GM12891 (cell line): ENCODE data around the gene TRAF7.

ENCODE experiments used
- DNase-seq: peaks from one replicate; pipeline ENCODE4 v3.0.0; 2011; ENCODE audit warnings: low spot score; ENCODE audit not compliant: insufficient read length
- FAIRE-seq: peaks from 2 replicates; lab custom pipeline; 2011; peaks lifted over from hg19 to GRCh38; lab: Jason Lieb, UNC
- PAX5 ChIP-seq: IDR thresholded peaks from 2 replicates; pipeline ENCODE4 v1.6.1; 2011; ENCODE audit warnings: low read length, moderate library complexity, mild to moderate bottlenecking; ENCODE audit not compliant: insufficient read depth, severe bottlenecking
- POLR2A ChIP-seq: IDR thresholded peaks from 2 replicates; pipeline ENCODE4 v1.6.1; 2011; ENCODE audit warnings: low read depth, low read length, control low read depth
- POLR2AphosphoS5 ChIP-seq: IDR thresholded peaks from 2 replicates; pipeline ENCODE4 v1.6.1; 2011; ENCODE audit warnings: low read depth, low read length, control low read depth
- POU2F2 ChIP-seq: IDR thresholded peaks from 2 replicates; pipeline ENCODE4 v1.6.1; 2011; ENCODE audit warnings: low read depth, mild to moderate bottlenecking, control low read depth, low read length, moderate library complexity
- SPI1 ChIP-seq: IDR thresholded peaks from 2 replicates; pipeline ENCODE4 v1.6.1; 2011; ENCODE audit warnings: low read depth, low read length, control low read depth
- TAF1 ChIP-seq: IDR thresholded peaks from 2 replicates; pipeline ENCODE4 v1.6.1; 2011; ENCODE audit warnings: low read depth, low read length, control low read depth

TRAF7 gene

DNA sequence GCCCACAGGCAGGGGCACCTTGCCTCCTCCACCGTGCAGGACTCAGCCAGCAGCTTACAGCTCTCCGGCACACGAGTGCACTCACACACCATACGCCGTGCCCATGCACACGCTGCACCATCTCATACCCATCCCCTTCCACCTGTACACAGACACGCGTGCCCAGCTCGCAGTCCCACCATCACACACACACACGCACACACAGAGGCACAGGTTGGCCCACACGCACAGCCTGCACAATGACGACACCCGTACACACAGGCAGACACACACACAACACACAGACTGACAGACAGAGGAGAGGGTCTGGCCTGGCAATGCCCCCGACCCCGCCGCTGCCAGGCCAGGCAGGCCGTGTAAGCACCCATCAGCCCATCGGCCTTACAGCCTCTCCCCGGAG is 28.8 kb downstream of the TRAF7 start:
- TF ChIP-seq TAF1 (no peak), POLR2A (no peak), PAX5 (no peak), POU2F2 (no peak), POLR2AphosphoS5 (no peak), SPI1 (no peak)
- FAIRE-seq: no peak

DNA sequence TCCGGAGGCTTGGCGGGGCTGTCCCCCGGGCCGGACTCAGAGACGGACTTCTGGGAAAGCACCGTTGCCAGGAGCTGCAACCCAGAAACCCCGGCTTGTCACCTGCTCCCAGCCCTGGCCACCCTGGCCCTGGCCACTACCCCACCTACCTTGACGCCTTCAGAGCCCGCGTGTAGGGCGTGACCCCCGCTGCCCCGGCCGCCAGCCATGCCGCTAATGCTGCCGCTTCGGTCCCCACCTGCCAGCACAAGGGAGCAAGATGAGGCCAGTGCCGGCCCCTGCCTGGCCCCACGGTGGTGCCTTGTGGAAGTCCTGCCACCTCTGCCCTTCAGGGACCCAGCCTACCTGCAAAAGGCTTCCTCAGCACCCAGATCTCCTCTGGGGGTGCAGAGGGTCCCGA is 29.4 kb downstream of the TRAF7 start:
- no peak for TF ChIP-seq TAF1
- TF ChIP-seq PAX5: no peak
- no peak for TF ChIP-seq POU2F2
- no peak for TF ChIP-seq POLR2AphosphoS5
- TF ChIP-seq POLR2A: no peak
- TF ChIP-seq SPI1: no peak
- FAIRE-seq (no peak), DNase-seq (no peak)

More for the DNA sequence above, 28.8 kb downstream of the TRAF7 start:
- no peak for DNase-seq

DNA sequence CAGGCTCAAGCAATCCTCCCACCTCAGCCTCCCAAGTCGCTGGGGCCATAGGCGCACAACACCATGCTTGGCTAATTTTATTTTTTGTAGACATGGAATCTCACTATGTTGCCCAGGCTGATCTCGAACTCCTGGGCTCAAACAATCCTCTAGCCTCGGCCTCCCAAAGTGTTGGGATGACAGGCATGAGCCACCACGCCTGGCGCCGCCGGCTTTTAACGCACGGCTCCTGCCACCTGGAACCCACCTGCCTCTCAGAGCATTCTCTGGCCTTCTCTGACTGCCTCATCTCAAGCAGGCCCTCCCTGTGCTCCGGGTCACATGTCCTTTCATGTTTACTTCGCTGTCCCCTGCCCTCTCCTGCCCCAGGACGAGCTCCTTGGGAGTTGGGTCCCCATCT is 30.5 kb downstream of the TRAF7 start:
- no peak for DNase-seq
- TF ChIP-seq POU2F2 (no peak), SPI1 (no peak), TAF1 (no peak), PAX5 (no peak), POLR2AphosphoS5 (no peak), POLR2A (no peak)
- no peak for FAIRE-seq

DNA sequence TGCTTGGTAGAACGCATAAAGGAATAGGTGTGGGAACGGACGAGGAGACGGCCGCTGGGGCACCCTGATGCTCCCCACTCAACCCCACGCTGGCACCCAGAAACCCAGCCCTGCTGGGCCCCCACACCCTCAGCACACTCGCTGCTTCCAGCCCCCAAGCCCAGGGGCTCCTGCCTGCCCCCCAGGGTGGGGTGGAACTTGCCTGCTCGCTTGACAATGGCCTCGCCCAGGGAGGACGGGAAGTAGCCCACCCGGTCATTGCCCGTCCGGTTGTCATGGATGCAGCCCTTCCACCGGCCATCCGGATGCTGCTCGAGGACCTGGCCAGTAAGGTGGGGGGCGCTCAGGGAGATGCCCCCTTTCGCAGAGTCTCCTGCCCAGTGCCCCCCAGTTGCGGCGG is 30.9 kb downstream of the TRAF7 start:
- FAIRE-seq: no peak
- TF ChIP-seq TAF1 (no peak), POLR2A (no peak), POLR2AphosphoS5 (no peak), SPI1 (no peak), POU2F2 (no peak), PAX5 (no peak)

DNA sequence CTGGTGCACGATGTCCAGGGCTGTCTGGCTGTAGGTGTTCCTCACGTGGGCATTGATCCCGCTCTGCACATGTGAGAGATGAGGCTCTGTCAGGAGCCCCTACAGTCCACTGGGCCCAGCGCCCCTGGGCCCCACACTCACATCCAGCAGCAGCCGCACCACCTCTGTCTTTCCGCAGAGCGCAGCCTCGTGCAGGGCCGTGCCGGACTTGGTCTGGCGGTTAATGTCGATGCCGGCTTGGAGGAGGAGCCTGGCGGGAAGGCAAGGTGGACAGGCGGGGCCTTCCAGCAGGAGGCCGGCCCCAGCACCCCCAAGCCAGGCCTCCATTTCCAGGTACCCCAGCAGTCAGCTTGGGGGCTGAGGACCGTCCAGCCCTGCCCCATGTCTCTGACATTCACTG is 31.6 kb downstream of the TRAF7 start:
- DNase-seq: no peak
- FAIRE-seq: no peak
- TF ChIP-seq POLR2A: no peak
- no peak for TF ChIP-seq POLR2AphosphoS5
- TF ChIP-seq SPI1: no peak
- no peak for TF ChIP-seq TAF1
- no peak for TF ChIP-seq PAX5
- TF ChIP-seq POU2F2: no peak

More for the DNA sequence above, 30.9 kb downstream of the TRAF7 start:
- DNase-seq: no peak

DNA sequence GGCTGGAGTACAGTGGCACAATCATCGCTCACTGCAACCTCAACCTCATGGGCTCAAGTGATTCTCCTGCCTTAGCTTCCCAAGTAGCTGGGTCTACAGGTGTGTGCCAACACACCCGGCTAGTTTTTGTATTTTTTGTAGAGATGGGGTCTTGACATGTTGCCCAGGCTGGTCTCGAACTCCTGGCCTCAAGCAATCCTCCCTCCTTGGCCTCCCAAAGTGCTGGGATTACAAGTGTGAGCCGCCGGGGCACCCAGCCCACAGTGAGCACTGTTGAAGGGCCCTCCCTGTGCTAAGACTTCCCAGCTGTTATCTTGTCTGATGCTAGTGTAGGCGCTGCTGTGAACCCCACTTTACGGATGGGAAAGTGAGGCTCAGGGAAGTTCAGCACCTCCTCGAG is 32.8 kb downstream of the TRAF7 start:
- TF ChIP-seq POU2F2: no peak
- no peak for TF ChIP-seq SPI1
- TF ChIP-seq PAX5: no peak
- TF ChIP-seq POLR2AphosphoS5: no peak
- TF ChIP-seq TAF1: no peak
- no peak for TF ChIP-seq POLR2A
- FAIRE-seq (no peak), DNase-seq (no peak)

DNA sequence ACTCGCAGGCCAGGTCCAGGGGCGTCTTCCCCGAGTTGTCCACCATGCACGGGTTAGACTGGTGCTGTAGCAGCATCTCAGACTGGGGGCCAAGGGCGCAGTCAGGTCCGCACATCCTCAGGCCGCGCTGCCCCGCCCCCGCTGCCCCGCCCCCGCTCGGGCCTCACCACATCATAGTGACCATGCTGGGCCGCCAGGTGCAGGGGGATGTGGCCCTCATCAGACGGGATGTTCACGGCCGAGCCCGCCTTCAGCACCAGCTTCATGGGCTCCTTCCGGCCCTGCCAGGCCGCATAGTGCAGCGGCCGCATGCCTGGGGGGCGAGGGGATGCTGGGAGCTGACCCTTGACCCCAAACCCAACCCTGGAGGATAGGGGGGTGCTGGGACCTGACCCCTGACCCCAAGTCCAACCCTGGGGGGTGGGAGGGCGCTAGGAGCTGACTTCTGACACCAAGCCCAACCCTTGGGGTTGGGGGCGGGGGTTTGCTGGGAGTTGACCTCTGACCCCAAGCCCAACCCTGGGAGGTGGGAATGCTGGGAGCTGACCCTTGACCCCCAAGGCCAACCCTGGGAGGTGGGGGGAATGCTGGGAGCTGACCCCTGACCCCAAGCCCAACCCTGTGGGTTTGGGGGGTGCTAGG is 33.8 kb downstream of the TRAF7 start:
- TF ChIP-seq SPI1: no peak
- no peak for TF ChIP-seq TAF1
- no peak for TF ChIP-seq POLR2A
- no peak for TF ChIP-seq POLR2AphosphoS5
- TF ChIP-seq PAX5: no peak
- no peak for TF ChIP-seq POU2F2

DNA sequence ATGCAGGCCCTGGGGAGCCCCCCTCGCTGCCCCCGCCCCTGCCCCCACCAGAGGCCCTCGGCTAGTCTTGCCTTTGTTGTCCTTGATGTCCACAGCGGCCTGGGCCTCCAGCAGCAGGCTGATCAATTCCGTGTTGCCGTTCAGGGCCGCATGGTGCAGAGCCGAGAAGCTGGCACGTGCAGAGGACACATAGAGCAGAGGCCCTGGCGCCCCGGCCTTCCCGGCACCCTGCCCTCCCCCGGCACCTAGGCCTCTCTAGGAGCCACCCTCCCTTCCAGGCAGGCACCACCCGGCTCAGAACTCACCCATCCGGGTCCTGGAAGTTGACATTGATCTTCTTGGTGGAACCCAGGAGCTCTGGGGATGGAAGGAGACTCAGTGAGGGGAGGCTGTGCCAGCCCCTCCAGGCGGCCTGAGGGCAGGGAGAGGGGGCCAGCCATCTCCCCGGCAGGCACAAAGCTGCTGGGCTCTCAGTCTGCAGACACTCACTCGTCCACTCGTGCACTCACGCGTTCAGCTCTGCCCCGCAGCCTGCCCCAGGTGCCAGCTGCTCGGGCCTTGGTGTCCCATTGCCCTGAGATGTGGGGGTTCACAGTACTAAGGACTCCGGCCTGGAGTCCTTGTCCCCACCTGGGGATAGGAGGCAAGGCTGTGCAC is 34.5 kb downstream of the TRAF7 start:
- FAIRE-seq (no peak), DNase-seq (no peak)
- no peak for TF ChIP-seq SPI1
- no peak for TF ChIP-seq PAX5
- TF ChIP-seq POLR2A: no peak
- TF ChIP-seq POU2F2: no peak
- TF ChIP-seq TAF1: no peak
- TF ChIP-seq POLR2AphosphoS5: no peak

More for the DNA sequence above, 33.8 kb downstream of the TRAF7 start:
- FAIRE-seq (no peak), DNase-seq (no peak)

DNA sequence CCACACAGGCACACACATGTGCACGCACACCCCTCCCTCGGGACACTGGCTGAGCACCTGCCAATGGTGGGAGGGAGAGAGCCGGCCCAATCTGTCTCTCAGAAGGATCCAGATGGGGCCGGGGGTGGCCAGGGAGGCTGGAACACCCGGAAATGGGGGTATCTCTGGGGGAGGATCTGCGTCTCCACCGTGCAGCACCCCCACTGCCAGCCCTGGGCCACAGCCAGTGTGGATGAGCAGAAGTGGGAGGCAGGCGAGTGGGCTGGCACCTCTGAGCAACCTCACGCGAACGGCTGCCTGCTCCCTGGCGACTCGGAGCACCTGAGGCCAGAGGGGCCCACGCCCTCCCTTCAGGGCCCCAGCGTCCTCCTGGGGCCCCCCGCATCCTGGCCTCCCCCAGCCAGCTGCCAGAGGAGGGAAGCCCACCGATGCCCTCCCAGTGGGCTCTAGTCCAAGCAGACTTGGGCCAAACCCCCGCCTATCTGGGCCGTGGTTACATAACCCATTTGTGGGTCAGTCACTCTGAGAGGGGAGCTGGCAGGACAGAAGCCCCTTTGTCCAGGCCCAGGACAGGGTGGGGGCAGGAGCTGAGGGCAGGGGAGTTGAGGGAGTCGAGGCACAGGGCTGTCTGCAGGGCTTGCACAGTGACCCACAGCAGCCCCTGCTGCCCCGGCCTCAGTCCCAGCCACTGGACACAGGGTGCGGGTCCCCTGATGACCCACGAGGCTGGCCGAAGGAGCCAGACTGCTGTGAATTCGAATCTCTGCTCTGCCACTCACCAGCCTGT is 35.3 kb downstream of the TRAF7 start:
- DNase-seq (no peak), FAIRE-seq (no peak)
- no peak for TF ChIP-seq POU2F2
- no peak for TF ChIP-seq SPI1
- no peak for TF ChIP-seq TAF1
- no peak for TF ChIP-seq POLR2A
- TF ChIP-seq POLR2AphosphoS5: no peak
- TF ChIP-seq PAX5: no peak

DNA sequence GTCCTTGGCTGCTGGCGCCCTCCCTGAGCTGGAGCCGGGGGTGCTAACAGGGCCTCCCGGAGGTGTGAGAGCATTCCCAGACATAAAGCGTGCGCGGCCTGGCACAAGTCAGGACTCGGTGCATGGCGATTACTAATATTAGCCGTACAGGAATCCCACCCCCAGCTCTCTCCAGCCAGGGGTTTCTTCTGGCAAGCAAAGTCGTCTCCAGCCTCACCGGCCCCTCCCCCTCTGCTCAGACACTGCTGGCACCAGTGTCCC is 35.8 kb downstream of the TRAF7 start:
- FAIRE-seq: no peak
- no peak for DNase-seq
- TF ChIP-seq PAX5 (no peak), SPI1 (no peak), POU2F2 (no peak), POLR2A (no peak), POLR2AphosphoS5 (no peak), TAF1 (no peak)
